GM12872 (cell line): ENCODE results near the gene UGT1A5.

Experiments
- CTCF ChIP-seq: IDR thresholded peaks from 3 replicates; pipeline ENCODE4 v1.5.1; 2011; ENCODE audit warnings: low read depth, mild to moderate bottlenecking, low read length, moderate library complexity; ENCODE audit not compliant: insufficient read depth

Gene UGT1A5

GRCh38 chr2:233743464-233744259 is 31.0 kb downstream of the UGT1A5 start:
- TF ChIP-seq CTCF: no peak

- TF ChIP-seq CTCF: no peak
Measured at GRCh38 chr2:233745073-233745755, 32.5 kb downstream of the UGT1A5 start.

- no peak for TF ChIP-seq CTCF
Measured at GRCh38 chr2:233746475-233747282, 34.0 kb downstream of the UGT1A5 start.

- TF ChIP-seq CTCF: no peak
Measured at GRCh38 chr2:233747283-233747544, 34.5 kb downstream of the UGT1A5 start.

- no peak for TF ChIP-seq CTCF
Measured at GRCh38 chr2:233754872-233755611, 42.3 kb downstream of the UGT1A5 start.

- TF ChIP-seq CTCF: no peak
Measured at GRCh38 chr2:233756429-233757081, 43.8 kb downstream of the UGT1A5 start.

- TF ChIP-seq CTCF: no peak
Measured at GRCh38 chr2:233758141-233758540, 45.4 kb downstream of the UGT1A5 start.
